Astrocyte (in vitro differentiated cells and primary cell): Measurements from ENCODE around the gene GPBP1.
A peak's percentile ranks its signal among the peaks of the same experiment; 100 is the strongest.

Source experiments
- CTCF ChIP-seq: IDR thresholded peaks from 2 replicates; pipeline ENCODE4 v1.5.1; 2011; ENCODE audit warnings: low read depth, mild to moderate bottlenecking, inconsistent platforms, low read length, moderate library complexity; ENCODE audit not compliant: insufficient read depth
- EZH2 ChIP-seq: IDR thresholded peaks from 2 replicates; pipeline ENCODE4 v1.6.1; 2012; ENCODE audit warnings: mild to moderate bottlenecking, low read length, inconsistent platforms; ENCODE audit not compliant: insufficient read depth

DNA sequence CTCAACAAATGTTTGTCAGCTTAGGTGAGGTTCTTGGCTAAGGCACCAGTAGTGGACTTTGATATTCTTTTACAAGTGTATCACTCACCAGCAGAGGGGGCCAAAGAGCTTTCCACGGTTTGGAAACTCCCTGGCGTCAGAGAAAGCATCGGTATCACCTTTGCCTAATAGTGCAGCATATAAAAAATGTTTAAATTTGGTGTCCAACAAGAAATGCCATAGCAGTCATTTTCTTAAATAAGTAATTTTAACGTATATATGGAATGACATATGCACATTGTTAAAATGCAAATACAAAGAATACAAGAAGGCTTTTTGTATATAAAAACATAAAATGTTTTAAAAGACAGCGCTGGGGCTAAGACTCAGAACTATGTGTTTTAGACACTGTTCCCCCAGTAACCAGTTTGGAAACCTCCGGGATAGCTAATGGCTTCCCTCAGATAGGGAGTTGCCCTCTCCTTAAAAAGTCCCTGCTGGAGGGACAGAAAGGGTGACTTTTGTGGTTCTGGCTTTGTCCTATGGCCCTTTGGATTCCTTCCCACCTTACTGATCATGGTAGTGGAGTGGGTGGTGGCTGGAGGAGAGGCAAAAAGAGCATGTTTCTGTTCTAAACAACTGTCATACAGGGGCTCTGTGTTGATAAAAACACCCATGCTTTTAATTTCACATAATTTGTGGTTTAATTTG is 124.6 kb downstream of the GPBP1 start:
- peak; percentile 85 for TF ChIP-seq CTCF
- no peak for TF ChIP-seq EZH2
